ENCODE measurements around the gene RAB11B.
"Not testable (repeated sequence)": the region's sequence is repeated elsewhere in the genome, so short reads cannot be mapped to it uniquely, and the experiment has no call there.

RAB11B gene

GRCh38 chr19:8371011-8371804, 19.0 kb upstream of the RAB11B start:
- no peak for DNase-seq

- DNase-seq, result no peak
These were observed 16.0 kb upstream of the RAB11B start for GRCh38 chr19:8373867-8374813.

- not testable (repeated sequence) for DNase-seq
These were observed 14.4 kb upstream of the RAB11B start for GRCh38 chr19:8375766-8376165.

GRCh38 chr19:8376373-8376974, 13.7 kb upstream of the RAB11B start:
- DNase-seq, result not testable (repeated sequence)

- DNase-seq, result no peak
These were observed 12.6 kb upstream of the RAB11B start for GRCh38 chr19:8377598-8377997.

- not testable (repeated sequence) for DNase-seq
These were observed 10.8 kb upstream of the RAB11B start for GRCh38 chr19:8379156-8379891.

- not testable (repeated sequence) for DNase-seq
These were observed 5.6 kb upstream of the RAB11B start for GRCh38 chr19:8384569-8384968.

GRCh38 chr19:8385103-8385502, 5.1 kb upstream of the RAB11B start:
- DNase-seq, result not testable (repeated sequence)

GRCh38 chr19:8385566-8385965, 4.6 kb upstream of the RAB11B start:
- not testable (repeated sequence) for DNase-seq

GRCh38 chr19:8386419-8386818, 3.7 kb upstream of the RAB11B start:
- DNase-seq, result not testable (repeated sequence)

GRCh38 chr19:8386990-8387389, 3.2 kb upstream of the RAB11B start:
- DNase-seq, result no peak

GRCh38 chr19:8387688-8388611, 2.2 kb upstream of the RAB11B start:
- DNase-seq, result no peak

GRCh38 chr19:8388612-8388958, 1.6 kb upstream of the RAB11B start:
- no peak for DNase-seq

GRCh38 chr19:8390617-8390981, 439 bp downstream of the RAB11B start:
- peak; percentile 86 to 87 for DNase-seq

- DNase-seq, result no peak
These were observed 1.2 kb downstream of the RAB11B start for GRCh38 chr19:8391198-8392016.

- DNase-seq, result no peak
These were observed 1.9 kb downstream of the RAB11B start for GRCh38 chr19:8392017-8392591.

GRCh38 chr19:8393192-8393870, 3.2 kb downstream of the RAB11B start:
- DNase-seq, result no peak

- DNase-seq, result no peak
These were observed 3.7 kb downstream of the RAB11B start for GRCh38 chr19:8393871-8394250.

GRCh38 chr19:8395621-8396082, 5.5 kb downstream of the RAB11B start:
- no peak for DNase-seq

- DNase-seq, result no peak
These were observed 6.0 kb downstream of the RAB11B start for GRCh38 chr19:8396185-8396562.

Measured in stimulated activated CD4-positive, alpha-beta T cell treated with anti-CD3 and anti-CD28 coated beads, Interleukin-4, amount 100 ng/mL, for 4 hours (primary cell).